ENCODE data around the gene SLC45A1. TPM values are rescaled to one million over a fixed set of nuclear protein-coding genes. Genes with fewer than 3 reads are reported as not detected.

The SLC45A1 gene
- total and polyA plus RNA-seq, 4 donors = 3.3 to 30.2 (median 19.4) TPM

DNA sequence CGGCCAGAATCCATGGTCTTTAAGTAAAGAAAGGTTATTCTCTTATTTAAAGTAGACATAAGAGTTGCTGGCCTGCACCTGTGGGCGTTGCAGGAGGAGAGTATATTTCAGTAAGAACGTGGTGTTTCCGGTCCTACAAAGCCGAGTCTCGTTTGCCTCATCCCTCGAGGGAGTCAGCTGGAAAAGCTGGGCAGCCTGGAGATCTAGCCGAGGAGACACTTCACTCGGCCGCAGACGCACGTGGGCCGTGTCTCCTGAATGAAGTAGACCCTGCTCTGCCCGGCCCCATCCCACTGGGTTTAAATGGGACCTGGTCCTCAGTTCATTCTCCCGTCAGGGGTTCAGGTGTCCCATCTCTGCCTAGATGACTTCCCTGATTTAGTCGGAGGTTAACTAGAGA is 14.9 kb downstream of the SLC45A1 start:
- H3K4me1 ChIP-seq (ENCODE audit: control insufficient read depth, insufficient read depth, low read length) = peaks cover 3% of the 10 kb centered on the region
- H3K27me3 ChIP-seq (ENCODE audit: control insufficient read depth, insufficient read depth, low read length) = no peaks in the 10 kb centered on the region
- DNase-seq (ENCODE audit: low read depth in 4 of 6, low spot score in 6 of 6) = no peak
- 91% methylated on average over 13 of the region's 16 CpGs for WGBS (ENCODE audit: insufficient coverage)
- H3K36me3 ChIP-seq (ENCODE audit: control insufficient read depth, insufficient read depth, low read length) = peaks cover 79% of the 10 kb centered on the region
- H3K27ac ChIP-seq (ENCODE audit: low read depth, low read length) = no peak overlapping the region
- H3K9me3 ChIP-seq (ENCODE audit: control insufficient read depth, insufficient read depth, low read length) = no peaks in the 10 kb centered on the region
- H3K4me3 ChIP-seq (ENCODE audit: low read depth, low read length) = no peak overlapping the region

DNA sequence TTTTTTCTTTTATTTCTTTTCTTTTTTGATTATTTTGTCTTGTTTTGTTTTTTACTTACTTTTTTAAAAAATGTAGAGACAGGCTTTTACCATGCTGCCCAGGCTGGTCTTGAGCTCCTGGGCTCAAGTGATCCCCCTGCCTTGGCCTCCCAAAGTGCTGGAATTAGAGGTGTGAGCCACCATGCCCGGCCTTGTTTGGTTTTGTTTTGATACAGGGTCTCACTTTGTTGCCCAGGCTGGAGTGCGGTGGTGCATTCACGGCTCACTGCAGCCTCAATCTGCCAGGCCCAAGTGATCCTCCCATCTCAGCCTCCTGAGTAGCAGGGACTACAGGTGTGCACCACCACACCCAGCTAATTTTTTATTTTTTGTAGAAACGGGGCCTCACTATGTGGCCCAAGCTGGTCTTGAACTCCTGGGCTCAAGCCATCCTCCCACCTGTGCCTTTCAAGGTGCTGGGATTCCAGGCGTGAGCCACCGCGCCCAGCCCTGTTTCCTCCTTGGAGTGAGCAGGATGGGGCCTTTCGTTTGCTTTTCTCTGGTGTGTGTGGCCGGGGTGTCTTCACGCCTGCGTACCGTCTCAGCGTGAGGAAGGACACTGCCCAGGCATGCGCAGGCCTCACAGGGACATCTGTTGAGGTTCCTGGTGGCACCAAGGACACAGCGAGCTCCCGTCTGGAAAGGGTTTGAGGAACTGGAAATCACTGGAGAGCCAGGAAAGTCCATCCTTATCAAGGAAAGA is 15.5 kb downstream of the SLC45A1 start:
- H3K9me3 ChIP-seq (ENCODE audit: control insufficient read depth, insufficient read depth, low read length) = no peaks in the 10 kb centered on the region
- H3K36me3 ChIP-seq (ENCODE audit: control insufficient read depth, insufficient read depth, low read length) = peaks cover 79% of the 10 kb centered on the region
- 93% methylated on average over 16 of the region's 16 CpGs for WGBS (ENCODE audit: insufficient coverage)
- no peak overlapping the region for H3K4me3 ChIP-seq (ENCODE audit: low read depth, low read length)
- peaks cover 3% of the 10 kb centered on the region for H3K4me1 ChIP-seq (ENCODE audit: control insufficient read depth, insufficient read depth, low read length)
- H3K27me3 ChIP-seq (ENCODE audit: control insufficient read depth, insufficient read depth, low read length) = no peaks in the 10 kb centered on the region
- H3K27ac ChIP-seq (ENCODE audit: low read depth, low read length) = no peak overlapping the region
- DNase-seq (ENCODE audit: low read depth in 4 of 6, low spot score in 6 of 6) = no peak

DNA sequence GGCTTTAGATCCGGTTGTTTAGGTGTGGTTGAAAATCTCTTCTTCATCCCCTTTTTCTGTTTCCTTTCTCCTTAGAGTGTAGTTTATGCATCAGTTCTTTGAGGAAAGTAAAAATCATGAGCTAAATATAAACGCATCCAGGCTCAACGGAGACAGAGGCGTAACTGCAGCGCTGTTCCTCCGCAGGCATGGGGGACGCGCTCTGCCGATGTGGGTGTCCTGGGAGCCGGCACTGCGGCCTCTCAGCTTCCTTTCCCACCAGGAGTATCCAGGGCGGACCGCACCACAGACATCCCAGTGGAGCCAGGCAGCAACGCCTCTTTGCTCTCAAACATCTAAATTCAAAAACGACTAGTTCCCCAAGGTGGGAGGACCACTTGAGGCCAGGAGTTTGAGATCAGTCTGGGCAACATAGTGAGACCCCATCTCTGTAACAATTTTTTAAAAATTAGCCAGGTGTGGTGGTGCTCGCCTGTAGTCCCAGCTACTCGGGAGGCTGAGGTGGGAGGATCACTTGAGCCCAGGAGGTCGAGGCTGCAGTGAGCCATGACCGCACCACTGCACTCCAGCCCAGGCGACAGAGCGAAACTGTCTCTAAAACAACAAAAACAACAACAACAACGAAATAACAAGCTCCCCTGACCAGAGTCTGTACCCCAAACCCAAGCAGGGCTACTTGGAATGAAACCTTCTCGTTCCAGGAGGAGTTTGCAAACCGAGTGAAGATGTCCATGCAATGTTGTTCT is 16.4 kb downstream of the SLC45A1 start:
- WGBS (ENCODE audit: insufficient coverage) = 93% methylated on average over 20 of the region's 24 CpGs
- no peaks in the 10 kb centered on the region for H3K27me3 ChIP-seq (ENCODE audit: control insufficient read depth, insufficient read depth, low read length)
- peaks cover 2% of the 10 kb centered on the region for H3K4me1 ChIP-seq (ENCODE audit: control insufficient read depth, insufficient read depth, low read length)
- no peak overlapping the region for H3K27ac ChIP-seq (ENCODE audit: low read depth, low read length)
- H3K9me3 ChIP-seq (ENCODE audit: control insufficient read depth, insufficient read depth, low read length) = no peaks in the 10 kb centered on the region
- H3K4me3 ChIP-seq (ENCODE audit: low read depth, low read length) = no peak overlapping the region
- no peak for DNase-seq (ENCODE audit: low read depth in 4 of 6, low spot score in 6 of 6)
- H3K36me3 ChIP-seq (ENCODE audit: control insufficient read depth, insufficient read depth, low read length) = peaks cover 81% of the 10 kb centered on the region

DNA sequence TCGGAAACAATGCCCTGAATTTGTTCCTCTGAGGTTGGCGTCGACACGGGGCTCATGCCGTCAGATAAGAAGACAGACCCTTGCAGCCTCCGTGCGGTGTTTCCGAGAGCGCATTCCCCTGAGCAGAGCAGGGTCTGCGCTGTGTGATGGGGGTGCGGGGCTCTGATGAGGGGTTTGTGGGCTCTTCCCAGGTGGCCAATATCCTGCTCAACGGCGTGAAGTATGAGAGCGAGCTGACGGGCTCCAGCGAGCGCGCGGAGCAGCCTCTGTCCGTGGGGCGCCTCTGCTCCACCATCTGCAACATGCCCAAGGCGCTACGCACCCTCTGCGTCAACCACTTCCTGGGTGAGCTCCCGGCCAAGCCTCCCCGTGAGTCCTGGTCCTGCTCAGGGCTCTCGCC is 17.3 kb downstream of the SLC45A1 start:
- DNase-seq (ENCODE audit: low read depth in 4 of 6, low spot score in 6 of 6) = no peak
- H3K9me3 ChIP-seq (ENCODE audit: control insufficient read depth, insufficient read depth, low read length) = no peaks in the 10 kb centered on the region
- WGBS (ENCODE audit: insufficient coverage) = 88% methylated on average over 26 of the region's 27 CpGs
- H3K4me1 ChIP-seq (ENCODE audit: control insufficient read depth, insufficient read depth, low read length) = no peaks in the 10 kb centered on the region
- peaks cover 80% of the 10 kb centered on the region for H3K36me3 ChIP-seq (ENCODE audit: control insufficient read depth, insufficient read depth, low read length)
- H3K27me3 ChIP-seq (ENCODE audit: control insufficient read depth, insufficient read depth, low read length) = no peaks in the 10 kb centered on the region
- no peak overlapping the region for H3K27ac ChIP-seq (ENCODE audit: low read depth, low read length)
- no peak overlapping the region for H3K4me3 ChIP-seq (ENCODE audit: low read depth, low read length)

DNA sequence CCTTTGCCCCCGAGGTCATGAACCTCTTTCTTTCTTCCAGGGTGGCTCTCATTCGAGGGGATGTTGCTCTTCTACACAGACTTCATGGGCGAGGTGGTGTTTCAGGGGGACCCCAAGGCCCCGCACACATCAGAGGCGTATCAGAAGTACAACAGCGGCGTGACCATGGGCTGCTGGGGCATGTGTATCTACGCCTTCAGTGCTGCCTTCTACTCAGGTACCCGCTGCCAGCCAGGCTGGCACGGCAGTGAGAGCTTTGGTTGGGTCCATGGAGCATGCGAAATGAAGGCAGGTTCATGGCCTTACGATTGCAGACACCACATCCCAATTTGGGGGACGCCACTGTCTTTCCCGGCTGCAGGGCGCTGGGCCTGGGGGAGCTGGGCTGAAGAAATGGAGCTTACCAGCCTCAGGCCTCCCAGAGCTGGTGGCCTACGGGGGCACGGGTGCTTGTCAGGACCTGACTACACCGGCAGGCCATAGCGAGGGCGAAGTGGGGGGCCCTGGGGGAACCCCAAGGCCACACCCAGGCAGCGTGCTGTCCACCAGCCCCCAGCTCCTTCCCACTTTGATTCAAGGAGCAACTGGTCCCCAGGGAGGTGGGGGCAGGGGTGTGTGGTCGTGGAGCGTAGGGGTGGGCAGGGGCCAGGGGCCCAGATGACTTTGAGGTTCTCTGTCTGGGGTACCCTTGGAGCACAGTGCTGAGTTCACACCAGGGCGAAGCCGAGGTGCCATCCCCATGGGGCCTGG is 20.0 kb downstream of the SLC45A1 start:
- WGBS (ENCODE audit: insufficient coverage) = 95% methylated on average over 25 of the region's 25 CpGs
- Histone ChIP-seq H3K27ac (ENCODE audit: low read depth, low read length) (no peak overlapping the region), H3K4me3 (ENCODE audit: low read depth, low read length) (no peak overlapping the region), H3K9me3 (ENCODE audit: control insufficient read depth, insufficient read depth, low read length) (no peaks in the 10 kb centered on the region), H3K36me3 (ENCODE audit: control insufficient read depth, insufficient read depth, low read length) (peaks cover 70% of the 10 kb centered on the region), H3K27me3 (ENCODE audit: control insufficient read depth, insufficient read depth, low read length) (no peaks in the 10 kb centered on the region), H3K4me1 (ENCODE audit: control insufficient read depth, insufficient read depth, low read length) (peaks cover 2% of the 10 kb centered on the region)
- no peak for DNase-seq (ENCODE audit: low read depth in 4 of 6, low spot score in 6 of 6)

DNA sequence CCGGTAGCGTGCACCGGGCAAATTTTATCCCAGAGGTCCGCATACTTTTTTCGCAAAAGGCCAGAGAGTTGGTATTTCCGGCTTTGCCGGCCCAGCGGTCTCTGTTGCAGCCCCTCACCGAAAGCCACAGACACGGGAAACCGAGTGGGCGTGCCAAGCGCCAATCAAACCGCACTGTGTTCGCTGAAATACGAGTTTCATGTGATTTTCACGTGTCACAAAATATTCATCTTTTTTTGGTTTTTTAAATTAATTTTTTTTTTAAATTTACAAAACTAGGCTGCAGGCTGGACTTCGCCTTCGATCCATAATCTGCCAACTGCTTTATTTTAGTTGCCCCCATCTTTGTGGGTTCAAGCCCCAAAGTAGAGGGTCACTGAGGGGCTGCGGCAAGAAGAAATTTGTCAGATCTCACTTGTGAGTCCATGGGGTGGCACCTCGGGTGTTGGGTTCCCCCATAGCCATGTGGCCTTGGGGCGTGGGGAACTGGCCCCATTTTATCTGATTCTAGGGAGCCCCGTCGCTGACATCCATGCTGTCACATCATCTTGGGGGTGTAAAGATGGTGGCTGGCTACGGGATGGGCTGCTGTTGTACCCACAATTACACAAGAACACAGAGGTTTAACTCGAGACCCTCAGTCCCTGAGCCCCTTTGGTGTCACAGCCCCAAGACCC is 20.8 kb downstream of the SLC45A1 start:
- H3K27me3 ChIP-seq (ENCODE audit: control insufficient read depth, insufficient read depth, low read length) = no peaks in the 10 kb centered on the region
- no peak overlapping the region for H3K27ac ChIP-seq (ENCODE audit: low read depth, low read length)
- WGBS (ENCODE audit: insufficient coverage) = 94% methylated on average over 16 of the region's 26 CpGs
- no peak for DNase-seq (ENCODE audit: low read depth in 4 of 6, low spot score in 6 of 6)
- H3K36me3 ChIP-seq (ENCODE audit: control insufficient read depth, insufficient read depth, low read length) = peaks cover 70% of the 10 kb centered on the region
- H3K9me3 ChIP-seq (ENCODE audit: control insufficient read depth, insufficient read depth, low read length) = no peaks in the 10 kb centered on the region
- no peak overlapping the region for H3K4me3 ChIP-seq (ENCODE audit: low read depth, low read length)
- H3K4me1 ChIP-seq (ENCODE audit: control insufficient read depth, insufficient read depth, low read length) = peaks cover 9% of the 10 kb centered on the region

DNA sequence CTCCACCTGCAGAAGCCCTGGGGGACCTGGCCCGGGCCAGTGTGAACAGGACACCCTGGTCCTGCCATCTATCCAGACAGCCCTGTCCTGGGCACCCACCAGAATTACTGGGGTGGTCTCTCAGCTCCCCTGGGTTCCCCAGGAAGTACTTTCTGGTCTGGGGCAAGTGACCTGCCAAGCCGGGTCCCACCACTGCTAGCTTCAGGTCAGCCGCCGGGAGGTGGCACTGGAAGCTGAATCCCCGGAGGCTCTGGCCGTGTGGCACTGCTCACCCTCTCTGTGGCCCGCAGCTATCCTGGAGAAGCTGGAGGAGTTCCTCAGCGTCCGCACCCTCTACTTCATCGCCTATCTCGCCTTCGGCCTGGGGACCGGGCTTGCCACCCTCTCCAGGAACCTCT is 21.3 kb downstream of the SLC45A1 start:
- Histone ChIP-seq H3K36me3 (ENCODE audit: control insufficient read depth, insufficient read depth, low read length) (peaks cover 69% of the 10 kb centered on the region), H3K27me3 (ENCODE audit: control insufficient read depth, insufficient read depth, low read length) (no peaks in the 10 kb centered on the region), H3K27ac (ENCODE audit: low read depth, low read length) (no peak overlapping the region), H3K4me1 (ENCODE audit: control insufficient read depth, insufficient read depth, low read length) (peaks cover 14% of the 10 kb centered on the region), H3K9me3 (ENCODE audit: control insufficient read depth, insufficient read depth, low read length) (no peaks in the 10 kb centered on the region), H3K4me3 (ENCODE audit: low read depth, low read length) (no peak overlapping the region)
- DNase-seq (ENCODE audit: low read depth in 4 of 6, low spot score in 6 of 6) = no peak
- WGBS (ENCODE audit: insufficient coverage) = 92% methylated on average over 13 of the region's 13 CpGs

DNA sequence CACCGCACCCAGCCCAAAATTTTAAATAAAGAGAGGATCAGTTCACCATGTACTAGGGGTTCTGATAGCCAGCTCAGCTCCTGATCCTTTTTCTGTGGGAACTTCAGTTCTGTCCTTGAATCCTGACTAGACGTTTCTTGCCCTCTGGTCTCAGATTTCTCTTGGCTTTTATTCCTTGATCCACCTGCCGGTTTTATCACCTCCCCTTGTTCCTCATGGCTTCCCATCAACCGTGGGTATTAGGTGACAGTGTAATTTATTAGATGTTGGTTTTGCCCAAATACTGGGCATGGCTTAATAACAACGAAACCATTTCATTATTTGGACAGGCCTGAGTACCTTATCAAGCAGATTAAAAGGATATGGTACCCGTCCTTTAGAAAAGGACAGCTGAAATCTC is 22.5 kb downstream of the SLC45A1 start:
- peaks cover 69% of the 10 kb centered on the region for H3K36me3 ChIP-seq (ENCODE audit: control insufficient read depth, insufficient read depth, low read length)
- 100% methylated on average over 4 of the region's 6 CpGs for WGBS (ENCODE audit: insufficient coverage)
- no peak overlapping the region for H3K4me3 ChIP-seq (ENCODE audit: low read depth, low read length)
- H3K27me3 ChIP-seq (ENCODE audit: control insufficient read depth, insufficient read depth, low read length) = no peaks in the 10 kb centered on the region
- no peaks in the 10 kb centered on the region for H3K9me3 ChIP-seq (ENCODE audit: control insufficient read depth, insufficient read depth, low read length)
- no peak overlapping the region for H3K27ac ChIP-seq (ENCODE audit: low read depth, low read length)
- DNase-seq (ENCODE audit: low read depth in 4 of 6, low spot score in 6 of 6) = no peak
- H3K4me1 ChIP-seq (ENCODE audit: control insufficient read depth, insufficient read depth, low read length) = peaks cover 16% of the 10 kb centered on the region

DNA sequence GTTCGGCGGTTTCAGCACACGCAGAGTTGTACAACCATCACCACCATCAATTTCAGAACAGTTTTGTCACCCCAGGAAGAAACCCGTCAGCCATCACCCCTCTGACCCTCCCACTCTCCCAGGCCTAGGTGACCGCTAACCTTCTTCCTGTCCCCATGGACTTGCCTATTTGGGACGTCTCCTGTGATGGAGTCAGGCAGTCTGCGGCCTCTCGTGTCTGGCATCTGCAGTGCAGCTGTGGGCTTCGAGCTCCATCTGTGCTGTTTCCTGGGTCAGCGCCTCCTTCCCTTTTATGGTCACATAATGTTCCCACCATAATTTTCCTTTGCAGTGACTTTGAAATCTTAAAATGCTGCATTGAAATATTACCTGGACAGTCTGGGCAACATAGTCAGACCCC is 24.4 kb downstream of the SLC45A1 start:
- Histone ChIP-seq H3K36me3 (ENCODE audit: control insufficient read depth, insufficient read depth, low read length) (peaks cover 70% of the 10 kb centered on the region), H3K4me3 (ENCODE audit: low read depth, low read length) (no peak overlapping the region), H3K4me1 (ENCODE audit: control insufficient read depth, insufficient read depth, low read length) (peaks cover 25% of the 10 kb centered on the region), H3K27ac (ENCODE audit: low read depth, low read length) (no peak overlapping the region), H3K9me3 (ENCODE audit: control insufficient read depth, insufficient read depth, low read length) (no peaks in the 10 kb centered on the region), H3K27me3 (ENCODE audit: control insufficient read depth, insufficient read depth, low read length) (no peaks in the 10 kb centered on the region)
- WGBS (ENCODE audit: insufficient coverage) = 83% methylated on average over 9 of the region's 10 CpGs
- DNase-seq (ENCODE audit: low read depth in 4 of 6, low spot score in 6 of 6) = no peak

All from spinal cord (tissue), 10 donors.